ENCODE data around the gene BCCIP.

The BCCIP gene

DNA sequence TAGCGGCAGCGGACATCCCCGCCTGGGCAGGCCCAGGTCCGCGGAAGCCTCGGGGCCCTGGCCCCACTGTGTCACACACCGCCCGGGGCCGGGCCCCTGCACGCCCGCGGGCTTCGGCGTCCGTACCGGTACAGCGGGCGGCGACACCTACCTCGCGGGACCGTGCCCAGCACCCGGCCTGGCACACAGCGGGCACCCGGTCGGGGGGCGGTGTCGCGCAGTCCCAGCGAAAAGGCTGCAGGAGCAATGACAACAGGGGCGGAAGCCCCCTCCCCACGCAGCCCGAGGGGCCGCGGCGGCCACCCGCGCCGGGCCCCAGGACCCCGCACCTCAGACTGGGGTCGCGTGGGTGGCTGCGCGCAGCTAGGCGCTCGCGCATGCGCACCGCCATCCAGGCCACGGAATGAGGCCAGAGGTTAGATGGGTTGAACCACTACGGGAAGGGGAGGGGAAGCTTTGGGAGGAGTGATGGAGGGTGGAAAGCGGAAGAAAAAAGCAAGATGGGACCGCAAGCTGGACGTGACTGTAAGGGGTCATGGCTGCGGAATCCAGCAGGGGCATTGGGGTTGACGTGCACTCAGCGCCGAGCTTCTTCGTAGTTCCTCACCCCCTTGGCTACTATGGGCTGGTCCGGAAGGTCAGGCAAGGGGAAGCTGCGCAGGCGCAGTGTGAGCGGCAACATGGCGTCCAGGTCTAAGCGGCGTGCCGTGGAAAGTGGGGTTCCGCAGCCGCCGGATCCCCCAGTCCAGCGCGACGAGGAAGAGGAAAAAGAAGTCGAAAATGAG is at the start of gene BCCIP, which contains the start of gene UROS:
BCCIP (plus strand) TSS at position 669 of the 785 bp plus-strand sequence; CDS start at position 681, 12 bp downstream.
UROS (minus strand) TSS at position 381 of the 785 bp plus-strand sequence. CDS start 6,759 bp downstream, outside the sequence.
- Mint-ChIP-seq H3K27ac (peak within 1 kb of the TSS; percentile 83), H3K36me3 (peaks cover 4% of the 10 kb centered on the region), H3K27me3 (no peaks in the 10 kb centered on the region), H3K9me3 (ENCODE audit: low read depth) (no peaks in the 10 kb centered on the region), H3K4me1 (ENCODE audit: low read depth) (peaks cover 21% of the 10 kb centered on the region), H3K4me3 (peak within 1 kb of the TSS; percentile 89)

DNA sequence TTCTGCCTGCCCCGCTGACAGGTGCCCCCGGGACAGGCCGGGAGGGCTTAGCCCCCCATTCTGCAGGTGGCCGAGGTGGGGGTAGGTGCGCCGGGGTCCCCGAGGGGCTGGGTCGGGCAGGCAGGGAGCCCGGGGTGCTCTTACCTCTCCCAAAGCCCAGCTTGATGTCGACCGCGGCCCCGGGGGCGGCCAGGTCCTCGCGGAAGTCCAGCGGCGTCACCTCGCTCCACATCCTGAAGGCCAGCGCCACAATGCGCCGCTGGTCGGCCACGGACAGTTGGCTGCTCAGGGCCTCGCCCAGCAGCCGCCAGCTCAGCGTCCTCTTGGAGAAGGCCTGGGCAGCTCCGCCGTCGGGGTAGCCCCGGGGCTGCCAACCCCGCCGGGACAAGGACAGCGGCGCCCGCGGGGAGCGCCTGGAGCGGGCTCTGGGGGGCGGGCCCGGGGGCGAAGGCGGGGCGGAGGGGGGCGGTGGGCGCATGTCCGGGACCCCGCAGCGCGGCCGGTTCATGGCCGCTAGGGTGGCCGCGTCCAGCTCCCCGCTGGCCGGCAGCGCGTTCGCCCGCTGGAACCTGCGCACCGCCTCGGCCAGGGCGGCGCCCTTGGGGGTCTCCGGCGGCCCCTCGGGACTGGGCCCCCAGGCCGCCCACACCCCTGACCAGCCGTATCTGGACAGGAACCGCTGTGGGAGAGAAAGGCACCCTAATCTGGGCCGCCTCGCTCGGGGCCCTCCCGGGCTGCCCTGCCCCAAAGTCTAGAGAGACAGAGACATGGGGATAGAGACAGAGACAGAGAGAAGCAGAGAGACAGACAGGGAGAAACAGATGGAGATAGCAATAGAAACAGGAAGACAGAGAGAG is 49.4 kb upstream of the BCCIP start:
- H3K27ac Mint-ChIP-seq, result no peak overlapping the region

DNA sequence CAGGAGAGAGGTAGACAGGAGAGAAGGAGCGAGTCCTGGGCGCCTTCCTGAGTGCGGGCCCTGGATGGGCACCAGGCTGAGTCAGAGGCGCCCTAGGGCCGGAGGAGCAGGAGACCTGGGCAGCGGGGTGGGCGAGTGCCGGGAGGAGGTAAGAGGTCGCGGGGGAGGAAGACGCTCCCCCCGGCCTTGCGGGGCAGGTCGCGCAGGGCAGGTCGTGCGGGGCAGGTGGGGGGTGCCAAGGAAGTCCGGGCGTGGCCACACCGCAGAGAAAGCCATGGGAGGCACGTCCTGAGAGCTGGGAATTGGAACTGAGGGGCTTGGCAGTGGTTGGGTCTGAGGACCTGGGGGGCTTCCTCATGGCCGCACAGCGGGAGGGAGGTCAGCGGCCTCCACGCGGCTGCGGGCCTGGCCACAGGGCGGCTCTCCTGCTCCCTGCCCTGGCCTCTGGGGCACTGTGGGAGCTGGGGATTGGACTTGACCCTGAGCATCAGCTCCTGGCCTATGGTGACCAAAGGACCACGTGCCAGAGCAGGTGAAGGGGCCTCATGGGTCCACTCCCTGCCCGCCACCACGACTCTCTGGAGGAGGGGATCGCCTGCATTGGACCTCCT is 48.7 kb upstream of the BCCIP start:
- H3K36me3 Mint-ChIP-seq, result no peaks in the 10 kb centered on the region
- no peak overlapping the region for H3K27ac Mint-ChIP-seq
- no peaks in the 10 kb centered on the region for H3K9me3 Mint-ChIP-seq (ENCODE audit: low read depth)
- H3K27me3 Mint-ChIP-seq, result no peaks in the 10 kb centered on the region
- H3K4me1 Mint-ChIP-seq (ENCODE audit: low read depth), result no peaks in the 10 kb centered on the region
- no peak overlapping the region for H3K4me3 Mint-ChIP-seq

More for the DNA sequence above, 49.4 kb upstream of the BCCIP start:
- H3K27me3 Mint-ChIP-seq, result no peaks in the 10 kb centered on the region
- no peaks in the 10 kb centered on the region for H3K36me3 Mint-ChIP-seq
- H3K4me1 Mint-ChIP-seq (ENCODE audit: low read depth), result no peaks in the 10 kb centered on the region
- no peaks in the 10 kb centered on the region for H3K9me3 Mint-ChIP-seq (ENCODE audit: low read depth)
- H3K4me3 Mint-ChIP-seq, result no peak overlapping the region

DNA sequence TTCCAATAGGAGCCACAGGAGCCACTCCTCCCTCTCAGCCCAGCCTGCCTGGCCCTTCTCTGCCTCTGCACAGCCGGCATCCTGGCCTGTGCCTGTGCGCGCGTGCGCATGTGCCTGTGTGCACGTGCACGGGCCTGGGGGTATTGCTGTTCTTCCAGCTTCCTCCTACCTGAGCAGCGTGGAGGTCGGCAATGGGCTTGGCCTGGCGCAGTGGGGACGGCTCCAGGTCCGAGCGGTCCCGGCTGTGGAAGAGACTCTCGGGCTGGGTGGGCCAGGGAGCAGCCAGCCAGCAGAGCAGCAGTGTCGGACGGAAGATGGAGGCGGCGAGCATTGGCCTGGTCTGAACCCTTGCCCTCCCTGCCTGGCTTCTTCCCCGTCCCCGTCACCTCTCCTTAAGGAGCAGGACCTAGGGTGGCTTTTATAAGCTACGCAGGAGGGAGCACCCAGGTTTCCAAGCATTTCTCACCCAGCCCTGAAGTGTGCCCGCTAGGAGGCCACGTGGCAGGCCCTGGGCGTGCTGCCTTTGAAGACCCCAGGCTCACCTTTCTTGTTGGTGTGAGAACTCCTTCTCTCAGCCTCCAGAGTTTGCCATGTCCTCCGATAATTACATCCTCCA is 47.7 kb upstream of the BCCIP start, which contains the start of gene MMP21:
MMP21 (minus strand) TSS at position 331 of the 616 bp plus-strand sequence; CDS start at position 331, 0 bp downstream.
- Mint-ChIP-seq H3K4me1 (ENCODE audit: low read depth) (no peaks in the 10 kb centered on the region), H3K27ac (no peak within 1 kb of the TSS), H3K9me3 (ENCODE audit: low read depth) (no peaks in the 10 kb centered on the region), H3K27me3 (no peaks in the 10 kb centered on the region), H3K4me3 (no peak within 1 kb of the TSS), H3K36me3 (peaks cover 2% of the 10 kb centered on the region)

DNA sequence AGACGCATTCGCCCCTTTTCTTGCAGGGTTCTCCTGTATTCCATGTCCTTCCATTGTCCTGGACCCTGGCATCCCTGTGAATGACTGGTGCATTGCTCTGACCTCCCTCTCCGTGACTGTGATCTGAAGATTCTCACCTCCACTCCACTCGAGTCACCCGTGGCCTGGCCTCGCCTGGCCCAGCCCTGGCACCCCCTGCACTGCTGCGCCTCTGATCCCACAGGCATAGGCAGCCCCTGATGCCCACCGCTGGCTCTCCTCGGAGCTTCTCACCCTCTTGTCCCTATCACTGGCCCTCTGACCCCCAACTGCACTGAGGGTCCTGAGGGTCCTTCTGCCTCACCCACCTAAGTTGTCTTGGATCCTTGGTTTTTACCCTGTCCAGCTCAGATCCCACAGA is 45.5 kb upstream of the BCCIP start:
- H3K36me3 Mint-ChIP-seq, result peaks cover 2% of the 10 kb centered on the region
- H3K9me3 Mint-ChIP-seq (ENCODE audit: low read depth), result no peaks in the 10 kb centered on the region
- no peaks in the 10 kb centered on the region for H3K27me3 Mint-ChIP-seq
- no peak overlapping the region for H3K27ac Mint-ChIP-seq
- H3K4me1 Mint-ChIP-seq (ENCODE audit: low read depth), result no peaks in the 10 kb centered on the region
- H3K4me3 Mint-ChIP-seq, result no peak overlapping the region

DNA sequence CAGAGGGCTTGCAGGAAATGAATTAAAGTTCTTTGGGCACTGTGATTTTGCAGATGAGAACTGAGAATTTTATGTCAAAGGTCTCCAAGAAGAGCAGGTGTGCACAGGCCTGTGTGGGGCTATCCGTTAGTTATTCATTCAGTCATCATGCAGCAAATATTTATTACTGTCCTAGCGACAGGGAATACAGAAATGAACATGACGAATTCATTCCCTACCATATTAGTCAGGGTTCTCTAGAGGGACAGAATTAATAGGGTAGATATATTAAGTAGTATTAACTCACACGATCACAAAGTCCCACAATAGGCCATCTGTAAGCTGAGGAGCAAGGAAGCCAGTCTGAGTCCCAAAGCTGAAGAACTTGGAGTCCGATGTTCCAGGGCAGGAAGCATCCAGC is 44.8 kb upstream of the BCCIP start:
- Mint-ChIP-seq H3K4me1 (ENCODE audit: low read depth) (no peaks in the 10 kb centered on the region), H3K36me3 (peaks cover 2% of the 10 kb centered on the region), H3K27me3 (no peaks in the 10 kb centered on the region), H3K4me3 (no peak overlapping the region), H3K9me3 (ENCODE audit: low read depth) (no peaks in the 10 kb centered on the region), H3K27ac (no peak overlapping the region)

DNA sequence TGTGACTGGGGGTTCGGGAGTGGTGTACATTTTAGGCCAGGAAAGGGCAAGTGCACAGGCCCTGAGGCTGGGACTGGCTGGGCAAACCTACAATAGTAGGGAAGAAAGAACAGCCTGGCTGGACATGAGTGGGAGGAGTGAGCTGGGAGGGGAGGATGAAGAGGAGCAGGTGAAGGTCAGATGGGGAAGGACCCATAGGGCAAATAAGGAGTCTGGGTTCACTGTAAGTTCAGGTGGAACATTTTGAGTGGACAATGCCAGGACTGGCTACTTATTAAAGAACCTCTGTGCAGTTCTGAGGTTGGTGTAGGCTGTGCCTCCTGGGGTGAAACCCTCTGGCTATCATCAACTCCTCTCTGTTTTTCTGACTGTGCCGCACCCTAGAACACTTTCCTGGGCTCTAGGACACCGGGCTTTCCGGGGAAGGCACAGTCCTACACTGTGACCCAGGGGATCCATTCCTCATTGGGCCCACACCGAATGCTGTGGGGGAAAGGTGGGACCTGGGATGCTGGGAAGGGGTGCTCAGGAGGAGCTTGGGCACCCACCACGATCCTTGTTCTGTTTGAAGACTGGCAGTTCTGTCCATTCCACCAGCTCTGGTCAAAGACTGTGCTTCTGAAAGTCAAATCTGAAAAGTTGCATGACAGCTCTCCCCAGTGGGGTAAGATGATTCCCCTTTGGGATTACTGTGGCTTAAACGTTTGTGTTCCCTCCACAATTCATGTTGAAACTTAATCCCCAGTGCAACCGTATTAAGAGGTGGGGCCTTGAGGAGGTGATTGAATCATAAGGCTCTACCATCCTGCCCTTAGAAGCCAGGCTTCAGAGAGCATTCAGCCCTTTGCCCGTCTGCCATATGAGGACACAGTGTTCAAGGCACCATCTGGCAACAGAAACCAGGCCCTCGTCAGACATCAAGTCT is 43.7 kb upstream of the BCCIP start:
- H3K9me3 Mint-ChIP-seq (ENCODE audit: low read depth), result no peaks in the 10 kb centered on the region
- peaks cover 2% of the 10 kb centered on the region for H3K36me3 Mint-ChIP-seq
- no peak overlapping the region for H3K27ac Mint-ChIP-seq
- H3K27me3 Mint-ChIP-seq, result no peaks in the 10 kb centered on the region
- H3K4me1 Mint-ChIP-seq (ENCODE audit: low read depth), result no peaks in the 10 kb centered on the region
- no peak overlapping the region for H3K4me3 Mint-ChIP-seq

DNA sequence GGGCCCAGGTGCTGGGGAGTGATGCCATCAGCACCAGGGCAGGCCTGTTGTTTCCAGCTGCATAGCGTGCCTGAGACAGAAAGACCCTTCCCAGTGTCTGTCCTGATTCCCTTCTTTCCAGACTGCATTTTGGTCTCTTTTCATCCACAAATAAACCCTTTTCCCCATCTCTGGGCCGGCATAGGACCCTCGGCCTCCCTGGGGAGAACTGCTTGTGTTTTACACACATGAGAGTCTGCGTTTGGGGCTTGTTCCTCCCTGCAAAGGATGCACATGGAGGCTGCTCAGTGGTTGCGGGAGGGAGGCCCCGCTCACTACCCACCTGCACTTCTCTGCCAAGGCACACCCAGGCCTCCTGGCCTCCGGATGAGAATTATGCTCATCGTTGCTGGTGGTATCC is 42.0 kb upstream of the BCCIP start:
- no peak overlapping the region for H3K27ac Mint-ChIP-seq
- H3K4me1 Mint-ChIP-seq (ENCODE audit: low read depth), result no peaks in the 10 kb centered on the region
- H3K9me3 Mint-ChIP-seq (ENCODE audit: low read depth), result no peaks in the 10 kb centered on the region
- H3K4me3 Mint-ChIP-seq, result no peak overlapping the region
- no peaks in the 10 kb centered on the region for H3K27me3 Mint-ChIP-seq
- peaks cover 6% of the 10 kb centered on the region for H3K36me3 Mint-ChIP-seq

DNA sequence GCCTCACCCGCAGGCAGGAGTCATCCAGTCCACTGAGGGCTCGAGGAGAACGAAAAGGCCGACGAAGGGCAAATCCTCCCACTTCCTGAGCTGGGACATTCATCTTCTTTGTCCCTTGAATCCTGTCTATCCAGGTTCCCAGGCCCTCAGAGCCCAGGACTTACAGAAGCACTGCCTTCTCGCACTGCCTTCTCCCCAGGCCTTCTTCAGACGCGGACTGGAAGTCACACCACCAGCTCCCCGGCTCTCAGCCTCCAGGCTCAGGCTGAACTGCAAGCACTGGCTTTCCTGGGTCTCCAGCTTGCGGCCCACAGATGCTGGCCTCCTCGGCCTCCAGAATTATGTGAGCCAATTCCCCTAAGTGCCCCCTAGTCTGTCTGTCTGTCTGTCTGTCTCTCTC is 41.3 kb upstream of the BCCIP start:
- H3K4me3 Mint-ChIP-seq, result no peak overlapping the region
- no peaks in the 10 kb centered on the region for H3K9me3 Mint-ChIP-seq (ENCODE audit: low read depth)
- H3K4me1 Mint-ChIP-seq (ENCODE audit: low read depth), result peaks cover under 1% of the 10 kb centered on the region
- no peaks in the 10 kb centered on the region for H3K27me3 Mint-ChIP-seq
- peaks cover 6% of the 10 kb centered on the region for H3K36me3 Mint-ChIP-seq
- no peak overlapping the region for H3K27ac Mint-ChIP-seq

DNA sequence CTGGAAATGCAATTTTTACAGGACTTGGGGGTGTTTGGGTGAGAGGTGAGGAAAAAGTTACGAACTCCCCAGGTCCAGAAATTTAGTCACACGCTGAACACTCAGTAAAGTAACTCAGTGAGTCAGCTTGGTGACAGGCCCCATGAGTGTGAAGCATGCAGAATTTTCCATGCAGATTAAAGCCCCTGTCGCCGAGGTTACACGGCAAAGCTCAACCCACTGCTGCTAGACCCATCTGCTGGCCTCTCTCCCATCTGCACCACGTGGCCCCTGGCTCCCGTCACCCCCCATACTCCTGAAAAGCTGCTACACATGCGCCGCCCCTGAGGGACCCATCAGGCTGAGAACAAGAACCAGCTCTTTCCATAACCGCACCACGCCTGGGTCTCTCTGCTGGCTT is 40.7 kb upstream of the BCCIP start:
- no peaks in the 10 kb centered on the region for H3K9me3 Mint-ChIP-seq (ENCODE audit: low read depth)
- no peak overlapping the region for H3K27ac Mint-ChIP-seq
- H3K27me3 Mint-ChIP-seq, result no peaks in the 10 kb centered on the region
- peaks cover 6% of the 10 kb centered on the region for H3K36me3 Mint-ChIP-seq
- no peak overlapping the region for H3K4me3 Mint-ChIP-seq
- peaks cover 5% of the 10 kb centered on the region for H3K4me1 Mint-ChIP-seq (ENCODE audit: low read depth)

DNA sequence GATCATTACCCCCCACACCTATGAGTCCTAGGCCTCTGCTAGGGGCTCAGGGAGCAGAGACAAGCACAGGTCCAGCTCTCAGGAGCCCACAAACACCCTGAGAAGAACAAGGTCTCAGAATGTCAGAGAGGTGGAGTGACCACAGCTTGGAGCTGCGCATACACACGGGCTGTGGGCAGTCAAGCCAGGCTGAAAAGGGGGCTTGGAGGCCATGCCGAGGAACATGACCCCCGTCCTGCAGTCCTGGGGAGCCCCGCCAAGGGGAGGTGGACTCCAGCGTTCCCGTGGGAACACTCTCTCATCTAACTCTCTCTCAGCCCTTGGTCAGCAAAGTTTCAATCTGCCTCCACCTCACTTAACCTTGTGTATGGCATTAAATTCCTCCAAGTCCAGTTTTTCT is 39.9 kb upstream of the BCCIP start:
- Mint-ChIP-seq H3K4me3 (no peak overlapping the region), H3K27ac (no peak overlapping the region), H3K9me3 (ENCODE audit: low read depth) (no peaks in the 10 kb centered on the region), H3K36me3 (peaks cover 6% of the 10 kb centered on the region), H3K4me1 (ENCODE audit: low read depth) (peaks cover 13% of the 10 kb centered on the region), H3K27me3 (no peaks in the 10 kb centered on the region)

DNA sequence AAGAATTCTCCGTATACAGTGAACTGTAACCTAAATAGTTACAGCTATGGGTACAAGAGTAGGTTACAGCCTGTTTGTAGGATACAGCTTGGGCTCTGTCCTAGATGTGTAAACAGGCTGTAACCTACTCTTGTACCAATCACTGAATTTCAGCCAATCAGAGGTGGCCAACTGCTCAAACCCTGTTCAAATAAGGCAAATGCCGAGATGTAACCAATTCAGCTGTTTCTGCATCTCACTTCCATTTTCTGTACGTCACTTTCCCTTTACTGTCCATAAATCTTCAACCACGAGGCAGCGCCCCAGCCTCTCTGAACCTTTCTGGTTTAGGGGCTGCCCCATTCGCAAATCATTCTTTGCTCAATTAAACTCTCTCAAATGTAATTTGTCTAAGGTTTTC is 39.4 kb upstream of the BCCIP start:
- Mint-ChIP-seq H3K4me1 (ENCODE audit: low read depth) (peaks cover 17% of the 10 kb centered on the region), H3K4me3 (no peak overlapping the region), H3K27ac (no peak overlapping the region), H3K27me3 (no peaks in the 10 kb centered on the region), H3K9me3 (ENCODE audit: low read depth) (no peaks in the 10 kb centered on the region), H3K36me3 (peaks cover 6% of the 10 kb centered on the region)

DNA sequence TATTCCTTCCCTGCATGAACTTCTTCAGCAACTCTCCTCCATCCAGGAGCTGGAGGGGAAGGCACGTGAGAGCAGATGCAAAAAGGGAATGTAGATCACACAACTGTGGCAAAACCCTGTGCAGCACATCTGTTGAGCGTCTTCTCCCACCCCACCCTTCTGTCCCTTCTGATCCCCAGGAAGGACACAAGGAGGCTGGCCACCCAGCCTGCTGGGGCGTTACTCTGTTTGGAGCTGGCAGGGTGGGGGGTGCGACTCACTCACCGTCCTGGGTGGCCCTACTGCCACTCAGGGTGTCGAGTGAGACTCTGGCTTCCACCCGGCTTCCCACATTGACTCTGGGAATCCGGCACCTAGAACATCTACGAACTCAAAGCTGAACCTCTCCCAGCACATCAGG is 37.6 kb upstream of the BCCIP start:
- H3K9me3 Mint-ChIP-seq (ENCODE audit: low read depth), result no peaks in the 10 kb centered on the region
- peaks cover 20% of the 10 kb centered on the region for H3K4me1 Mint-ChIP-seq (ENCODE audit: low read depth)
- no peak overlapping the region for H3K4me3 Mint-ChIP-seq
- no peaks in the 10 kb centered on the region for H3K27me3 Mint-ChIP-seq
- H3K27ac Mint-ChIP-seq, result no peak overlapping the region
- H3K36me3 Mint-ChIP-seq, result peaks cover 4% of the 10 kb centered on the region
